DMS114 treated with DMSO at 0.1 percent for 48 hours (cell line): ENCODE measurements around the gene KRTAP10-9.
"Not testable (repeated sequence)": the region's sequence is repeated elsewhere in the genome, so short reads cannot be mapped to it uniquely, and the experiment has no call there.

ENCODE experiments used
- DNase-seq: peaks from one replicate; lab custom pipeline; 2025; ENCODE audit not compliant: unreplicated experiment; lab: John Stamatoyannopoulos, UW

The KRTAP10-9 gene

DNA sequence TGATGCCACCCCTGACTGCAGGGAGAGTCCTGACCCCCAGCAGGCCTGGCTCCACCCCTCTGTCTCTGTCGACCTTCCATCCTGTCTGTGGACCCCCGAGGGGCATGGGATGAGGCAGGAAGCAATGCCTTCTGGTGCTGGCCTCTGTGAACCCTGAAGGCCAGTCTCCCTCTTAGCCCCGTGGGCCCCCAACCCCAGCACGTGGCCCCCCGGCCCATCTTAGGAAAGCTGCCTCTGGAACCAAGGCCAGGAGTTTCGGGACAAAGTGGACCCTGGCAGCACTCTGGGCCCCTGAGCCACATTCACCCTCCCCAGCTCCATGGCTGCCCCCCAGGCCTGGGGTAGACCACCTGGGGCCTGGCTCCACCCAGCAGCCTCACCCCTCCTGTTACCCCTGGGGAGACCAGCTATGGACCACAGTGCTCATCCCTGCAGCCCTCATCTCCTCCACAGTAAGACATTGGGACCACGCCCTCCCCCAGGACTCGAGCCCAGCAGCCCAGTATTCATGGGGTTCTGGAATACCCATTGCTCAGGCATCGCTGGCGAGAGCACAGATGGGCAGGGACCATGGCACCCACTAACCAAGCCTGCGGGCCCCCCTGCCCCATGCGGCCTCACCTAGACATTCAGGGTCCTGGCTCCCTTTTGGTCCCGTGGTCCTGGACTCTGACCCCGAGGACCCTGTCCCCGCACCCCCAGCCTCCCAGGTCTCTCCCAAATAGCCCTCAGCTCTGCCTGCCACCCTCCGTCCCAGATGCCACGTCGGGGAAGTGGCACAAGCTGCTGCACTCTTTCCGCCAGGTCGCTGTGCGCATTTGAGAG is 11.8 kb downstream of the KRTAP10-9 start:
- not testable (repeated sequence) for DNase-seq

DNA sequence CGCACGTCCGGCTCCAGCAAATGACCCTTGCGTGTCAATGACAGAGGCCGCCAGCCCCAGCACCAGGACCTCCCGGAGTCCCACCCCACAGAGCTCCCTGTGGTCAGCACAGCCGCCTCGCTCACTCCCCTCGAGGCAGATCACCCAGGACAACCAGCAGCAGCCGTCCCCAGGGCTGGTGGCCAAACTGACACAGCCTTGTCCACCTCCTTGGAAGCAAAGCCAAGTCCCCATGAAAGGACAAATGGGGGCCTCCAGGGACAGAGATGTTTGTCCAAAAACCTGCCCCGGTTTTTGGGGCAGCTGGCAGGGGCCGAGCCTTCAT is 12.4 kb downstream of the KRTAP10-9 start:
- DNase-seq: no peak

DNA sequence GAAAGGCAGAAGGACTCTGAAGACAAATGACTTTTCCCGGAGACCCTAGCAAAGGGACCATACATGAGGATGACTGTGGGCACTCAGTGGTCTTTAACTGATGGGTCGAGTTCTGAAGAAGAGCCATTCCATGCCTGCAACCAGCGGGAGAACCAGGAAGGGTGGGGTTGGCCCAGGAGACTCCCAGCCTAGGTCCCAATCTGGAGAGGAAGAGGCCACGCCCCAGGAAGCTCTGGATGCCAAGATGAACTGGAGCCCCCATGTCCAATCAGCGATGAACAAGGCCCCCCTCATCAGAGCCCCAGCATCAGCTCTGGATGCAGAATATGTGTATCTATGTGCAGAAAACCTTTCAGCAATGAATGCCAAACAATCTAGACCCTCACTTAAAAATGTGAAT is 13.9 kb downstream of the KRTAP10-9 start:
- no peak for DNase-seq

DNA sequence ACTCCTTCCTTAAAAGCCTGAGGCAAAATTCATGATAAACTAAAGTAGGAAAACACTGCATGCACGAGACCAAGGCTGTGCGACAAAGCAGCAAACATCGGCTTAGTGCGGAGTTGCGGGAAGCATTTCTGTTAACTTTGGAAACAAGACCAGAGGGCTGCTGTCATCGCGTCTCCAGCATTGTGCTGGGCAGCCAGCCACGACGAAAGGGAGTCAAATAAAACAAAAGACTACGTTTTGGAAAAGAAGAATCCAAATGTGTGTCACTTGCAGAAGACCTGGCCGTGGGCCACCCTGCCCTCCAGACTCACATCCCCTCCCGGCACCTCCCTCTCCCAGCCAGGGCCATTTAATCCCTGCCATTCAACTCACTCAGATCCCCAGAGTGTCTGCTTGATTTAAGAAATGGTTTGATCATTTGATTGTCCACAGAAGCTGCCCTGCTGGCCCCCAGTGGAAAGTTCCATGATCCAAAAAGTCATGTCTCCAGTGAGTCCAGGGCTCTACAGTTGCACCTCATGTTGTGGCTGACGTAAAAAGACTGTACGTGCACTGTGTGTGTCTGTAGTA is 16.9 kb downstream of the KRTAP10-9 start:
- DNase-seq: no peak

DNA sequence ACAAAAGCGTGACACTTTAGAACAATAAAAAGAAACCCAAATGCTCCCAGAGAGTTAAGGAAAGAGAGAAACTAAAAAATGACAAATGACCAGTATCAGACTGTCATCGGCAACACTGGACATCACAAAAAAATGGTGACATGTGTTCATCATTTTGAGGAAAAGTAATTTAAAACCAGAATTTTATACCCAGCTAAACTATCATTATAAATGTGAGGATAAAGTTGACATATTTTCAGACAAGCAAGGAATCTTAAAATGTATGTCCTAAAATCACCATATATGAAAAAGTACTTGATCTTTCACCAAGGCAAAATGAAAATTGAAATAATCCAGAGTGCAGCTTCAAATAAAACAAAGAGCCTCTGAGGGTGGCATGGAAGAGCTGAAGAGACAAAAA is 18.0 kb downstream of the KRTAP10-9 start:
- no peak for DNase-seq

DNA sequence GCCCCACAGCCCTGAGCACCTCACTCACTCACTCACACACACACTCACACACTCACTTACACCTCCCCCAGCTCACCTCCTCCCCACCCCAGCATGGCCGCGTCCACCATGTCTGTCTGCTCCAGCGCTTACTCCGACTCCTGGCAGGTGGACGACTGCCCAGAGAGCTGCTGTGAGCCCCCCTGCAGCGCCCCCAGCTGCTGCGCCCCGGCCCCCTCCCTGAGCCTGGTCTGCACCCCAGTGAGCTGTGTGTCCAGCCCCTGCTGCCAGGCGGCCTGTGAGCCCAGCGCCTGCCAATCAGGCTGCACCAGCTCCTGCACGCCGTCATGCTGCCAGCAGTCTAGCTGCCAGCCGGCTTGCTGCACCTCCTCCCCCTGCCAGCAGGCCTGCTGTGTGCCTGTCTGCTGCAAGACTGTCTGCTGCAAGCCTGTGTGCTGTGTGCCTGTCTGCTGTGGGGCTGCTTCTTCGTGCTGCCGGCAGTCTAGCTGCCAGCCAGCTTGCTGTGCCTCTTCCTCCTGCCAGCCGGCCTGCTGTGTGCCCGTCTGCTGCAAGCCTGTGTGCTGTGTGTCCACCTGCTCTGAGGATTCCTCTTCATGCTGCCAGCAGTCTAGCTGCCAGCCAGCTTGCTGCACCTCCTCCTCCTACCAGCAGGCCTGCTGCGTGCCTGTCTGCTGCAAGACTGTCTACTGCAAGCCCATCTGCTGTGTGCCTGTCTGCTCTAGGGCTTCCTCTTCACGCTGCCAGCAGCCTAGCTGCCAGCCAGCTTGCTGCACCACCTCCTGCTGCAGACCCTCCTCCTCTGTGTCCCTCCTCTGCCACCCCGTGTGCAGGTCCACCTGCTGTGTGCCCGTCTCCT is 19.7 kb downstream of the KRTAP10-9 start, which contains the start of gene KRTAP10-11:
KRTAP10-11 (plus strand) TSS at position 49 of the 856 bp plus-strand sequence; CDS start at position 94, 45 bp downstream.
- not testable (repeated sequence) for DNase-seq

DNA sequence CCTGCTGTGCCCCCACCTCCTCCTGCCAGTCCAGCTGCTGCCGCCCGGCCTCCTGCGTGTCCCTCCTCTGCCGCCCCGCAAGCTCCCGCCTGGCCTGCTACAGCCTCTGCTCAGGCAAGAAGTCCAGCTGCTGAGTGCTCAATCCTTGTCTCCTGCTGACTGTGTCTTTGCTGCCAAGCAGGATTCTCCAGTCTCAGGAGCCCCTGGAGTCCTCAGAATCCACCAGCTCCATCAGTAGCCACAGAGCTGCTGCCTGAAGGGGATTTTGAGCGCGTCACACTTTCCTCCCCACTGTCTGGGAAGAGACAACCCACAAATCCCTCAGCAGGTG is 20.3 kb downstream of the KRTAP10-9 start:
- DNase-seq: no peak

DNA sequence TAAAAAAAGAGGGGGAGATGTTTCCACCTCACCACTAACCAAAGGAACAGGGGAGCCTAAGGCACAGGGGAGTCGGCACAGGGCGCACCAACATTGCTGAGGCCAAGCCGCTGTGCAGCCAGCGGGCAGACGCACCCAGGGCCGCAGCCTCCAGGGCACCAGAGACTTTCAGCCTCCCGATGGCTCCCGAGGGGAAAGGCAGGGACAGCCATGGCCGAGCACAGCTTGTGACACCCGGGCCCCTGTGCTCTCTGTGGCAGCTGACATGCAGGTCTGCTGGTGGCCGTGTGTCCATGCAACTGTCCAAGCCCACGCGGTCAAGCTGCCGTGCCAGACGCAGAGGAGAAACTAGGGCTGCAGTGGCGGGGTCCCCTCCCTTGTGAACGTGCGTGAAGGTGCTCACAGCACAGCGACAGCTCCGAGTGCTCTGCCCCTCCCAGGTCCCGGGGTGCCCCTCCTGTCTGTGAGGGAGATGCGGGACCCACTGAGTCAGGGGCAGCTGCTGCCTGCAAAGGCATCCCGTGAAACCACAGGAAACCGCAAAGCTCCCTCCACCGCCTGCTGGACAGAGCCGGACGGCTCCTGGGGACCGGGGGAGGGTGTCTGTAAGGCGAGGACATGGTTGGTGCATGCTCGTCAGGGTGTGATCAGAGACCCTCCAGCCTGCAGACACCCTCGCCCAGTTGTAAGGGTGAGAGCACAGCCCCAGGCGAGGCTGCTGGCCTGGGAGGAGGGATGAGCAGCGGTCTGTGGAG is 21.8 kb downstream of the KRTAP10-9 start:
- no peak for DNase-seq

DNA sequence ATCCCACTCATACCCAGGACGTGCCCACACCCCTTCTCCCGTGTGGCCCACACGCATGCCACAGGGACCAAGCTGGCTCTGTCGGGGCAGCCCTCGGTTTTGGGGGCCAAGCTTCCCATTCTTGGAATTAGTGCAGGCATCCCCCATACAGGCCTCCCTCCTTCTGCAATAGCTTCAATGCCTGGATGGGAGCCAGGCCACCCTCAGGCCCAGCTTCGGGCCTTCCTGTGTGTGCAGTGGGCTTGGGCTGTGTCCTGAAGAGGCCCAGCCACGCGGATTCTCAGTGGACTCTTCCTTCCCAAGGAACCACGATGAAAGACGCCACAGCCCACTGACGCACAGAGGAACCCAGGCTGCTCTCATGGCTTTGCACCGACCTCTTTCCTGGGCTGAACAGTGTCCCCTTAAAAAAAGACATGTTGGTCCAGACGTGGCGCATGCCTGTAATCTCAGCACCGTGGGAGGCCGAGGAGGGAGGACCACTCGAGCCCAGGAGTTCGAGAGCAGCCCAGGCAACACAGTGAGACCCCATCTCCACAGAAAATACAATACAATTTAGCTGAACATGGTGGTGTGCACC is 22.7 kb downstream of the KRTAP10-9 start:
- no peak for DNase-seq

DNA sequence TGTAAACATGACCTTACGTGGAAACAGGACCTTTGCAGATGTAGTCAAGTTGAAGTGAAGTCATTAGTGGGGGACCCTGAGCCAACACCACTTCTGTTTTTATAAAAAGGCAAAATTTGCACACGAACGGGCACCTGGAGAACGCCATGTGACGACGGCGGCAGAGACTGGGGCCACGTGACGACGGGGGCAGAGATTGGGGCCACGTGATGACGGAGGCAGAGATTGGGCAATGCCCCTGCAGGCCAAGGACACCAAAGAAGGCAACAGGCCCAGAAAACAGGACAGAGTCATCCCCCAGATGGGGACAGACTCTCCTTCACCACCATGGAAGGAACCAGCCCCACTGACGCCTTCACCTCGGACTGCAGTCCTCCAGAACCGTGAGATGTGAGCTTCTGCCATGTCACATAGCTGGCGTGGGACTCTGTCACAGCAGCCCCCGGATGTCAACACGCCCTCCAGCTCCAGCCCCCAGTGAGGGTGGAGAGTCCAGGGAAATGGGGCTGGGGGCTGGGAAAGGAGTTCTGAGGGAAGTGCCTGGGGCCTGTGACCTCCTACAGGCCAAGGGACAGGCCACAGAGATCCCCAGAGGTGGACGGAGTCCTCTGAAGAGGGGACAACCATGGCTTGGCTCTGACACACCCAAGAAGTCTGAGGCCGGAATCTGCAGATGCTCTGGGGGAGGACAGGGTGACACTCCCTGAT is 23.5 kb downstream of the KRTAP10-9 start:
- DNase-seq: no peak

DNA sequence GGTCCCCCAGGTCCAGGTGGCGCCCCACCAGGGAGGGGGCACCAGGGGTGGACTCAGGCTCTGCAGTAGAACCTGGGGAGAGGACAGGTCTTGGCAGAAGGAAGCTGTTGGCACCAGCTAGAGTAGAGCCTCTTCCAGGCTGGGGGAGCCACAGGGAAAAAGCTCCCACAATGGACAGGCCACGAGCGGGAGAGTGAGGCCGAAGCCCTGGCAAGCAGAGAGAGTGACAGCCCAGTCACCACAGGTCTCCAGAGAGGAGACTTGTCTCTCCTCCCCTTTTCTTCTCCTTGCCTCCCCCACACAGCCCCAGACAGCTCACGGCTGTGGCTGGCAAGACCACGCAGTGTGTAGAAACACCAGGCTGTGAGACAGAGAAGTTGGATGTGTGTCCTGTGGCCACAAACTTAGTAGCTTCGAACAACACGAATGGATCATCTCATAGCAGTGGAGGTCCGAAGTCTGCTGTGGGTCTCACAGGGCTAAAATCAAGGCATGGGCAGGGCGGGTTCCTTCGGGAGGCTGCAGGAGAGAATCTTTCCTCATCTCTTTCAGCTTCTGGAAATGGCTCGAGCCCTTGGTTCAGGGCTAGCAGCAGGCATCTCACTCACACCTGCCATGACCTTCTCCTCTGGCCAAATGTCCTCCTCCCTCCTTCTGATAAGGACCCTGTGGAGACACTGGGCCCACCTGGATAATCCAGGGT is 24.2 kb downstream of the KRTAP10-9 start:
- no peak for DNase-seq

DNA sequence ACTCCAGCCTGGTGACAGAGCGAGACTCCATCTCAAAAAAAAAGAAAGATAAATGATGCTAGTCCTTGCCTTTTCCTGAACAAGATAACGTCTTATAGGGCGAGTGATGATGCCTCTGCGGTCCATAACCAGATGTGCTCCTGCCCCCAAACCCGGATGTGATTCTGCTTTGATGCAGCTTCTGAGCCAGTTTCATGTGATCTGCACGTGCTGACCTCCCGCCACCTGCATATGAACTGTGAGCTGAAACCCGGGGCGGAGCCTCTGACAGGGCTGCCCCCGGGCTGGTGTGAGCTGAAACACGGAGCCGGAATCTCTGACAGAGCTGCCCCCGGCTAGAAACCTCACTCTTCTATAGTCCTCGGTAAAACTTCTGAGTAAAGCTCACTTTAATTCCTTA is 26.2 kb downstream of the KRTAP10-9 start:
- DNase-seq: no peak

DNA sequence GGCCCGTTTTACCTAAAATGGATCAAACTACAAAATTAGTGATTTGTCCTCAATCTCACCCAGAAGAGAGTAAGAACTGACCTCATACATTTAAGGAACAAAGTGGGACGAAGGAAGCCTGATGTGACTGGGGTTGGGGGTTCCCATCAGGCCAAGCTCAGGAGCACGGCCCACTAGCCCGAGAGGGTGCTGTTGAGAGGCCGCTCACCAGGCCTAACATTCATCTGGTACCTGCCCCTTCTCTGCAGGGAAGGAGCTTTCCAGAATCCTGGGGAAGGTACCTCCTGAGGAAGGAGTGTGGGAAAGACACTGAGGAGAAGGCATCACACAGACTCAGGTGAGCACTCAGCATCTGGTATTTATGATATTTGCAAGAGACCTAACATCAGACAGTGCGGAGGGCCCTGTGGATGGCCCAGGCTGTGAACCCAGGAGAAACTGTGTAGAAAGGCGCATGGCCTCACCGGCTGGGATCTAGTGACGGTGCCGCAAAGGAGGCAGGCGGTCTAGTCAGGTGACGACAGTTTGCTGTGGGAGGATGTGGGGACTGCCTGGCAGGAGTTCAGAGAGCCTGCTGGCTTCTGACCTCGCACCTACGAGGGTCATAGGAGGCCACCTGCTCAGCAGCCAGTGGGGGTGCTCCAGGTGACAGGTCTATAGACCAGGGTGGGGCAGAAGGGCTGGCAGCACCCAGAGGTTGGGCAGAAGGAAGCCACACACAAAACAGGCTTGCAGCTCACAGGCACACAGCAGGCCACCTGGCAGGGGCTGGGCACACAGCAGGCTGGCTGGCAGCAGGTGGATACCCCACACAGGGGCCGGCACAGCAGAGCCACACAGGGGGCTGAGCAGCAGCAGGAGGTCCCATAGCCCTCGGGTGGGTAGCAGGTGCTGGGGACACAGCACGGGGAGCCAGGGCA is 27.0 kb downstream of the KRTAP10-9 start:
- no peak for DNase-seq

DNA sequence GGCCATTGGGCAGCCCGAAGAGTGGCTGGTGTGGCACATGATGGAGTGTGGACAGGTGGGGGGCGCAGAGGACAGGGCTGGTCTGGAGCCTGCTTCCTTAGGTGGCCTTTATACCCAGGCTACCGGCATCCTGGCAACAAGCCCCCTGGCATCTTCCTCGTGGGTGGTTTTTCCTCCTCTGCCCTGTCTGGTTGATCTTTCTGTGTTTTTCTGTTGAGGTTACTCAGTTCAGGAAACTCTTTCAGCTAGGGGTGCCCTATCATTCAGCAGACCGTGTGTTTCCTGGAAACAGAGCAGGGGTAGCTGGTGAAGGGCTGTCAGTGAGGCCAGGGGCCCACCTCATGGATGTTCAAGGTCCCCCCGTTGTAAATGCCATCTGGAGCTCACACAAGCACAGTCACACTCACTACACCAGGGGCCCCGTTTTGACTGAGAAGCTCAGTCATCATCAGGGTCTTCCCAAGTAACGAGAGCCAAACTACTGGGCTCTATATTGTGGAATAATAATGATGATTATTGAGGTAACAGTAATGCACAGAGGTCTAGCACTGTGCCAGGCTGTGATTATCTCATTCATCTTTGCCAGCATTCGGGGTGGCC is 27.8 kb downstream of the KRTAP10-9 start, which contains the start of gene KRTAP12-4:
KRTAP12-4 (minus strand) TSS at position 84 of the 600 bp plus-strand sequence; CDS start at position 39, 45 bp downstream.
- no peak for DNase-seq

DNA sequence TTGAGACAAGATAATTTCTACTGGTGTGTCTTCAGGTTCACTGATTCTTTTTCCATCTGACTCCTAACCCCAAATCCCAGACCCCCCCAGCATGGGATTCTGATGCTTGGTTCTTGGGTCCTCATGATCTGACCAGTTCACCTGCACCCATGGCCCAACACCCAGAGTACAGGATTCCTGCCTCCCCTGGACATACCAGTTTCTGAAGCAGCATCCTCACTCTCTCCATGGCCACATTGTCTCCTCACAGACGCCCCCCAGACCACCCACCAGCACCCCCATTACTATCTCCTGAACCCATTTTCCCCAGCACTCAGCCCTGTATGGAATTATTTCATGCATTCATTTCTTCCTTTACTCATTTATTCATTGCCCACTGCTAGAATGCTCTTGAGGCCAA is 30.0 kb downstream of the KRTAP10-9 start:
- no peak for DNase-seq

DNA sequence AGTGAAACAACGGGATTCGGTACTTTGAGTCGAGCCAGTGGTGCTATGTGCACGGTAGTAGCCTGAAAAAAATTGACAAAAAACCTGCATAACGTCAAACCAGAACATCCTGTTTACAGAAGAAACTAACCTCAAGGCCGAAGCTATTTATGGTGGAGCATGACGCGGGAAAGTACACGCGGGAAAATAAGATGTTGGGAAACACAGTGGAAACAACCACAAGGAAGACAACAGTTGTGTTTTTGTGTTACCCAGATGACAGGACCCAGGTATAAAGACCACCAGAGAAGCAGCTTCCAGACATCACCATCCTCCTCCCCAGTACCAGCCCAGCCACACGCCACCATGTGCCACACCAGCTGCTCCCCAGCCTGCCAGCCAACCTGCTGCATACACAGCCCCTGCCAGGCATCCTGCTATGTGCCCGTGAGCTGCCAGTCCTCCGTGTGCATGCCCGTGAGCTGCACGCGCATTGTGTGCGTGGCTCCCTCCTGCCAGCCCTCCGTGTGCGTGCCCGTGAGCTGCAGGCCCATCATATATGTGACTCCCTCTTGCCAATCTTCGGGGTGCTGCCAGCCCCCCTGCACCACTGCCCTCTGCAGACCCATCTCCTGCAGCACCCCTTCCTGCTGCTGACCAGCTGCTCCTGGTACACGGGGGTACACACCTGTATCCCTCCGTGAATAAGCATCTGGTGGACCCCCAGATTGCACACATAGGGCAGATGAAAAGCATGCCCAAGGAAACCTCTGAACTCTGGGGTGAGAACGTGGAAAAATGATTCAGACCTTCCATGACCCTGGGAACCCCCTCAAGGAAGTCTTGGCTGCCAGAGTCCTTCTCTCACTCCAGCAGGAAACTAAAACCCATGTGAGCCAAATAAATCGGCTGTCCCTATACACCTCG is 31.0 kb downstream of the KRTAP10-9 start, which contains the start of gene KRTAP12-3:
KRTAP12-3 (plus strand) TSS at position 298 of the 906 bp plus-strand sequence; CDS start at position 346, 48 bp downstream.
- no peak for DNase-seq

DNA sequence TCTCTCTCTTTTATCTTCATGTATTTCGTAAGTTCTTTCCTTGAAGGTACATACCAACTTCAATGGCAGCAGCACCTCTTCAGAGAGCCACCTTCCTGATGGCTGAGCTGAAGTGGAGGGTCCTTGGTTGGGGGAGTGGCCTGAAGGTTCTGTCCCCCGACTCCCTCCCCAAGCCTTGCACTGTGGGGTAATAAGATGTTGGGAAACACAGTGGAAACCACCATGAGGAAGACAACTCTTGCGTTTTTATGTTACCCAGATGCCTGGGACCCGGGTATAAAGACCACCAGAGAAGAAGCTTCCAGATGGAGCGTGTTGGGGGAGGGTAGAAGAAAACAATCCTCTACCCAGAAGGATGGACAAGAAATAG is 31.6 kb downstream of the KRTAP10-9 start:
- no peak for DNase-seq
